ENCODE measurements around the gene LMF1. TPM values are rescaled to one million over a fixed set of nuclear protein-coding genes. Genes with fewer than 3 reads are reported as not detected.

The LMF1 gene
- total and polyA plus RNA-seq, 2 of the 13 experiments (the other 11 are each of a cell fraction or from before 2014, with no cell fraction given), result 6.8 to 8.5 TPM

DNA sequence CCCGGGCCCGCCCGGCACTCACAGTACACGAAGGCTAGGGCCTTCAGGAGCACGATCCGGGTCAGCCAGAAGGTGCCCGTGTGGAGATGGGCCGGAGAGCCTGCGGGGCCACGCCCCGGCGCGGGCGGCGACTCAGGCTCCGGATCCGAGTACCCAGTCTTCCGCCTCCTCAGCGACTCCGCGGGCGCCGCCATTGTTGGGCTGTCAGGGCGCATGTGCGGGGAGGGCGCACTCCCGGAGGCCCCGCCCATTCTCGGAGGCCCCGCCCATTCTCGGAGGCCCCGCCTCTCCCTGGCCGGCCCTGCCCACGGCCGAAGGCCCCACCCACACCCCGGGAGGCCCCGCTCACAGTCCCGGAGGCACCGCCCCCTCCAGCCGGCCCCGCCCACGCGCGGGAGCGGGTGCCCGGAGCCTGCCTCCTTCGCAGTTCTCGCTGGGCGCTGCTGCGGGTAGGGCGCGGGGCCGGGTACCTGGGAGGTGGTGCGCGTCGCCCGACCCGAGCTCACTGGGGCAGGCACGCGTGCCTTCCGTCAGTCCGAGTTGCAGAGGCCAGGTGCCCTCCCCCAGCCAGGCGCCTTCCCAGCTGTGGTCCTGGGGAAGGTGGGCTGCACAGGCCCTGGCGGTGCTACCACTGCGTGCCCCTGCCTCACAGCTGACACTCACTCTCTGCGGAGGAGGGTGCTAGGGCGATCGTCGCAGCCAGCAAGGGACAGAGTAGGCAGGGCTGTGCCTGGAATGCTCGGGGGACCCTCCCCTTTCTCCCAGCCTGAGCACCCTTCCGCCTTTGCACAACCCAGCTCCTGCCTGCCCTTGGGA, at the start of gene LMF1 (continued):
- TF ChIP-seq SNAPC4 (CRISPR knock-in tag; IDR thresholded peaks at IDR 0.05) (peak; percentile 67), ZNF607 (CRISPR knock-in tag; IDR thresholded peaks at IDR 0.05; ENCODE audit: borderline replicate concordance) (peak; percentile 68), DZIP1 (CRISPR knock-in tag; IDR thresholded peaks at IDR 0.05) (no peak), KLF9 (CRISPR knock-in tag; IDR thresholded peaks at IDR 0.05; ENCODE audit: low read depth) (no peak), ZNF232 (CRISPR knock-in tag; IDR thresholded peaks at IDR 0.05; ENCODE audit: borderline replicate concordance) (peak; percentile 30; the same call in 1 of the 2 replicates), ZNF501 (CRISPR knock-in tag; IDR thresholded peaks at IDR 0.05) (peak; percentile 67), POLR2A (IDR thresholded peaks at IDR 0.05; ENCODE audit: insufficient read depth in 1 of 2, low read depth in 2 of 2, low read length in 2 of 2) (peak; percentile 66 to 95), EP300 (IDR thresholded peaks at IDR 0.05; ENCODE audit: low read depth in 2 of 2, low read length in 2 of 2) (no peak), EP300 (CRISPR knock-in tag; IDR thresholded peaks at IDR 0.05; ENCODE audit: borderline replicate concordance) (peak; percentile 32), BCLAF1 (IDR thresholded peaks at IDR 0.05) (no peak), ZNF720 (CRISPR knock-in tag; IDR thresholded peaks at IDR 0.05) (no peak), ZNF276 (CRISPR knock-in tag; IDR thresholded peaks at IDR 0.05; ENCODE audit: low read depth) (0 out of 2 replicates have a peak, but pooled peaks have one; percentile 84), NFE2 (CRISPR knock-in tag; IDR thresholded peaks at IDR 0.05) (no peak)
- TF ChIP-seq, protein P1, sequence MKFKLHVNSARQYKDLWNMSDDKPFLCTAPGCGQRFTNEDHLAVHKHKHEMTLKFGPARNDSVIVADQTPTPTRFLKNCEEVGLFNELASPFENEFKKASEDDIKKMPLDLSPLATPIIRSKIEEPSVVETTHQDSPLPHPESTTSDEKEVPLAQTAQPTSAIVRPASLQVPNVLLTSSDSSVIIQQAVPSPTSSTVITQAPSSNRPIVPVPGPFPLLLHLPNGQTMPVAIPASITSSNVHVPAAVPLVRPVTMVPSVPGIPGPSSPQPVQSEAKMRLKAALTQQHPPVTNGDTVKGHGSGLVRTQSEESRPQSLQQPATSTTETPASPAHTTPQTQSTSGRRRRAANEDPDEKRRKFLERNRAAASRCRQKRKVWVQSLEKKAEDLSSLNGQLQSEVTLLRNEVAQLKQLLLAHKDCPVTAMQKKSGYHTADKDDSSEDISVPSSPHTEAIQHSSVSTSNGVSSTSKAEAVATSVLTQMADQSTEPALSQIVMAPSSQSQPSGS (CRISPR knock-in tag; IDR thresholded peaks at IDR 0.05), result no peak

Data from HepG2 (cell line).